ENCODE results near the gene IFITM2.

DNA sequence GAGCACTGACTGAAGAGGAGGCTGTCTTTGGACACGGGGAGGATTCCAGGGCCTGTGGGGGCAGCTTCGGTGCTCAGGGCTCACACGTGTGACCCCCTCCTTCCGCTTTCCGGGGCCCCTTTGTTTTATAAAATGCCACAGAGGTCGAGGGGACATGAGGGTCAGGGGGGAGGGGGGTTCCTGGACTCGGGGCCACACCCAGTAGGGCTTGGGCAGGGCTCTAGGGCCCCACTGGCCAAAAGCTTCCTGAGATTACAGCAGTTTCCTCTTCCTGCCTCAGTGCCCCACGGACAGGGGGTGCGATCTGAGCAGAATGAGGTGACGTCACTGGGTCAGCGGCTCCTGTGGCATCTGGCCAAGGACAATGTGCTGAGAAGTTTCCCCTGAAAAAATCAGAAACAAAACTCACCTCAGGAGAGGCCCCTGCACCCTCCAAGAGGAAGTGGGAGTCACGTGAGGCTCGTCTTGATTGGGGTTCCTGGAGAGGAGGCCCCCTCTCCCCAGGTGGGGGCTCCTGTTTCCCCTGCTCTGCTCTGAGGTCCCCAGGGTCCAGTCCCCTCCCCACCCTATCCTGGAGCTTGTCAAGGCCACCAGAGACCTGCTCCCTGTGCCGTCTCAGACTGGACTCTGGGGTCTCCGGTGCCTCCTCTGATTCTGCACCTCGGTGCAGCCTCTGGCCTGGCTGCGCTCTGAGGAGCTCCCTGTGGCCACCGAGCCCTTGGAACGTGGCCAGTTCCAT lies 19.4 kb downstream of the IFITM2 start:
- TF ChIP-seq, protein P1, sequence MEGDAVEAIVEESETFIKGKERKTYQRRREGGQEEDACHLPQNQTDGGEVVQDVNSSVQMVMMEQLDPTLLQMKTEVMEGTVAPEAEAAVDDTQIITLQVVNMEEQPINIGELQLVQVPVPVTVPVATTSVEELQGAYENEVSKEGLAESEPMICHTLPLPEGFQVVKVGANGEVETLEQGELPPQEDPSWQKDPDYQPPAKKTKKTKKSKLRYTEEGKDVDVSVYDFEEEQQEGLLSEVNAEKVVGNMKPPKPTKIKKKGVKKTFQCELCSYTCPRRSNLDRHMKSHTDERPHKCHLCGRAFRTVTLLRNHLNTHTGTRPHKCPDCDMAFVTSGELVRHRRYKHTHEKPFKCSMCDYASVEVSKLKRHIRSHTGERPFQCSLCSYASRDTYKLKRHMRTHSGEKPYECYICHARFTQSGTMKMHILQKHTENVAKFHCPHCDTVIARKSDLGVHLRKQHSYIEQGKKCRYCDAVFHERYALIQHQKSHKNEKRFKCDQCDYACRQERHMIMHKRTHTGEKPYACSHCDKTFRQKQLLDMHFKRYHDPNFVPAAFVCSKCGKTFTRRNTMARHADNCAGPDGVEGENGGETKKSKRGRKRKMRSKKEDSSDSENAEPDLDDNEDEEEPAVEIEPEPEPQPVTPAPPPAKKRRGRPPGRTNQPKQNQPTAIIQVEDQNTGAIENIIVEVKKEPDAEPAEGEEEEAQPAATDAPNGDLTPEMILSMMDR (conservative IDR thresholded peaks at IDR 0.05): no peak
- no peak for TF ChIP-seq EZH2 (IDR thresholded peaks at IDR 0.05; ENCODE audit: low read depth)

Measured in PC-9 (cell line).